ENCODE data around the gene MXRA5.
"Not testable (repeated sequence)": the region's sequence is repeated elsewhere in the genome, so short reads cannot be mapped to it uniquely, and the experiment has no call there.

Gene MXRA5

GRCh38 chrX:3320471-3321046, 25.9 kb downstream of the MXRA5 start:
- no peak for DNase-seq (ENCODE audit: low spot score)

- no peak for DNase-seq (ENCODE audit: low spot score)
These were observed 29.2 kb downstream of the MXRA5 start for GRCh38 chrX:3317191-3317718.

GRCh38 chrX:3312109-3312508, 34.3 kb downstream of the MXRA5 start:
- DNase-seq (ENCODE audit: low spot score), result no peak

- no peak for DNase-seq (ENCODE audit: low spot score)
These were observed 38.6 kb downstream of the MXRA5 start for GRCh38 chrX:3307881-3308280.

GRCh38 chrX:3299636-3300035, 46.8 kb downstream of the MXRA5 start:
- DNase-seq (ENCODE audit: low spot score), result no peak

GRCh38 chrX:3295731-3296130, 50.7 kb downstream of the MXRA5 start:
- DNase-seq (ENCODE audit: low spot score), result no peak

GRCh38 chrX:3293251-3293650, 53.2 kb downstream of the MXRA5 start:
- no peak for DNase-seq (ENCODE audit: low spot score)

- DNase-seq (ENCODE audit: low spot score), result no peak
These were observed 55.9 kb downstream of the MXRA5 start for GRCh38 chrX:3290561-3290960.

GRCh38 chrX:3286196-3286945, 60.1 kb downstream of the MXRA5 start:
- DNase-seq (ENCODE audit: low spot score), result no peak

- no peak for DNase-seq (ENCODE audit: low spot score)
These were observed 65.7 kb downstream of the MXRA5 start for GRCh38 chrX:3280706-3281105.

- DNase-seq (ENCODE audit: low spot score), result not testable (repeated sequence)
These were observed 72.8 kb downstream of the MXRA5 start for GRCh38 chrX:3273668-3274067.

GRCh38 chrX:3271834-3272186, 74.6 kb downstream of the MXRA5 start:
- no peak for DNase-seq (ENCODE audit: low spot score)

GRCh38 chrX:3271183-3271833, 75.1 kb downstream of the MXRA5 start:
- no peak for DNase-seq (ENCODE audit: low spot score)

- no peak for DNase-seq (ENCODE audit: low spot score)
These were observed 77.6 kb downstream of the MXRA5 start for GRCh38 chrX:3268829-3269228.

GRCh38 chrX:3263681-3264126, 82.7 kb downstream of the MXRA5 start:
- DNase-seq (ENCODE audit: low spot score), result no peak

GRCh38 chrX:3262901-3263300, 83.6 kb downstream of the MXRA5 start:
- DNase-seq (ENCODE audit: low spot score), result no peak
